GDM1 (cell line): ENCODE measurements around the gene PAK5.
"Not testable (repeated sequence)": the region's sequence is repeated elsewhere in the genome, so short reads cannot be mapped to it uniquely, and the experiment has no call there.

Experiments
- DNase-seq: peaks from one replicate; lab custom pipeline; 2025; lab: John Stamatoyannopoulos, UW

The PAK5 gene

DNA sequence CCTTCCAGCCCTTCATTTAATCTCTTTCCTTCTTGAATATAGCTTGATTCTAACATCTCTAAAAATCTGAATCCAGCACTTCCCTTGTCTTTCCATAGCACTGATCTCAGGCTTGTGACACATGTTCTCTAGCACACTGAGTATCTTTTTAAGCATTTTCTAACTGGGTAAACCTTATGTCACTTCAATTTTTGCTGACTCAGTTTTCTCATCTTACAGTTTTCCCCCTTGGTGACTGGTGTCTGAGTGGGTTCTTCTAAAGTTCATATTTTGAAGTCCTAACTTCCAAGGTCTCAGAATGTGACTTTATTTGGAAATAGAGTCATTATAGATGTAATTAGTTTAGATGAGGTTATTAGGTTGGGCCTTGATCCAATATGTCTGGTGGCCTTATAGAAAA, 153.9 kb downstream of the PAK5 start:
- DNase-seq: no peak

GRCh38 chr20:9677100-9677623, 161.7 kb downstream of the PAK5 start:
- no peak for DNase-seq

- no peak for DNase-seq
Measured at GRCh38 chr20:9672981-9673380, 165.9 kb downstream of the PAK5 start.

- DNase-seq: no peak
Measured at GRCh38 chr20:9672027-9672426, 166.8 kb downstream of the PAK5 start.

DNA sequence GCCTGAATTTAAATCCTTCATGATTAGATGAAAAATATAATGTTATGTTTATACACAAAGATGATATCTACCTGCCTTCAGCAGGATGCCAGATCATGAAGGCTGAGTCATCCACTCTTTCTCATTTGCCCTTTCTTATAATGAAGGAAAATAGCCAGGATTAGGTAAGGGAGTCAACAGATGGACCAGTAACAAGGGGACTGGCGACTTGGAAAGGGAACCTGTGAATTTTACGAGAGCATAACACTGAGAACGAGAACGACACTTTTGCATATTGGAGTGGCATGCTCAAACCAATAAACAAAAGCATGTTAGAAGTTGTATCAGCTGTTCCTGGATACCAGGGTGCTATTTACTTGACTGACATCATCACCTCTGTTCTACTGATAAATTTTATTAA, 170.5 kb downstream of the PAK5 start:
- no peak for DNase-seq

GRCh38 chr20:9663423-9663822, 175.5 kb downstream of the PAK5 start:
- no peak for DNase-seq

GRCh38 chr20:9660236-9660868, 178.5 kb downstream of the PAK5 start:
- DNase-seq: no peak

DNA sequence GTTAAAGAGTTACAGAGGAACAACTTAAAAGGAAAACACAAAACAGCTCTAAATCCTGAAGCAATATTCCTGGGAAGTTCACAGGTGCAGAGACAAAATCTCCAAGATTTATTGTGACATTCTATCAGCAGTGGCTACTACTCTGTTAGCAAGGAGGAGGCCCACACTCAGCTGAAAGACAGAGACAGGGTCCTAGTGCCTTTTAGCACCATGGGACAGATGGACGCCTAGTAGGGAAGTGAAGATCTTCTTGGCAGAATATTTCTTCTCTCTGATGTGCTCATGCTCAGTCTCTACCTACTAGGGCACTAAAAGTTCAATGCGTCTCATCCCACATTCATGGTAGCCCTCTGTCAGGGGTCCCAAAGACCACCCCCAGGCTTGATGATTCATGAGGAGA, 191.1 kb downstream of the PAK5 start:
- DNase-seq: no peak

- DNase-seq: no peak
Measured at GRCh38 chr20:9646375-9646774, 192.5 kb downstream of the PAK5 start.

DNA sequence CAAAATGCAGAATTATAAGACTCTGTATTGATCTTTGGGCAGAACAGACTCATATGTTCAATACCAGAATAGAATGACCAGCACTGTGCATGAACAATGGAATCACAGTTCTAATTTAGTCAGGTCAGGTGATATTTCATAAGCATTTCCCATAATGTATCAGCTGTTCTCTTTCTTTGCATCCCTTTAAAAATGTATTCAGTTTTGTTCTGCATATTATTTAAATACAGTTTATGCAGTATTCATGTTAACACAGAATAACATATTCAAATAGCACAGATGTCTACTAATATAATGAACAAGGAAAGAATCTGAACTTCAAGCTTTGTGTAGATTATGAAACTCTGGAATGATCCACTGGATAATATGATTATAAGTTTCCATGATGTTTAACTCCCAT, 196.0 kb downstream of the PAK5 start:
- no peak for DNase-seq

- DNase-seq: not testable (repeated sequence)
Measured at GRCh38 chr20:9641499-9642000, 197.3 kb downstream of the PAK5 start.

GRCh38 chr20:9637889-9638288, 201.0 kb downstream of the PAK5 start:
- no peak for DNase-seq

- DNase-seq: no peak
Measured at GRCh38 chr20:9635750-9636149, 203.1 kb downstream of the PAK5 start.

DNA sequence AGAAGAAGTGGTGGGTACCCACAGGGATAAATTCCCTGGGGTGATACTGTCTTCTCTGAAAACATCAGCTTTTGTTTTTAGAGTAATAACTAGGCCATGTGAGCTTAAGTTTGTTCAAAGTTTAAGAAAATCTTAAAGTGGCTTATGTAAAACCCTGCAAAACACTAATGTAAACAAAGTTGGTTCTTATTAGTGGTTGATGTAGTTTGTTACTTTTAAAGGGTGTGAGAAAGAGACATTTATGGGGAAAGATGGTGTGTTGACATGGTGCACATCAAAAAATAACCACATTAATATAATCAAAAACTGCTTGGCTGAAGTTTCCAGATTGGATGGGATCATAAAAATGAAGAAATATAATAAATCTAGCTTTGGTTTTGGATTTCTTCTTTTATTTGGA, 204.5 kb downstream of the PAK5 start:
- DNase-seq: no peak

DNA sequence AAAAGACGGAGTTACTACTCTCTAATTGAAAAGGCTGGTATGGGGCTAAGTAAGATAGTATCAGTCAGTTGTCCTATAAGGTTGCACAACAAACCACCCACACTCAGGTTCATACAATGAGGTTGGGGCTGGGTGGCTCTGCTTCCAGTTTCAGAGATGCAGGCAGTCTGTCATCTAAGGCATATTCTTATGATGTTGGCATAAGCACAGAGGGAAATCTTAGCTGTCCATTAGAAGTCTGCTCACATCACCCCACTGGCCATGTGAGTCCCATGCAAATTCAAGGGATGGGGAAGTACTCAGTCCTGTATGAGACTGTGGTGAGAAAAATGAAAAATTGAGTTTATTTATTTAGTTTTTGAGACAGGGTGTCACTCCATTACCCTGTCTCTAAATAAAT, 205.9 kb downstream of the PAK5 start:
- DNase-seq: no peak

GRCh38 chr20:9632265-9632664, 206.6 kb downstream of the PAK5 start:
- DNase-seq: no peak

- no peak for DNase-seq
Measured at GRCh38 chr20:9630554-9630953, 208.3 kb downstream of the PAK5 start.

DNA sequence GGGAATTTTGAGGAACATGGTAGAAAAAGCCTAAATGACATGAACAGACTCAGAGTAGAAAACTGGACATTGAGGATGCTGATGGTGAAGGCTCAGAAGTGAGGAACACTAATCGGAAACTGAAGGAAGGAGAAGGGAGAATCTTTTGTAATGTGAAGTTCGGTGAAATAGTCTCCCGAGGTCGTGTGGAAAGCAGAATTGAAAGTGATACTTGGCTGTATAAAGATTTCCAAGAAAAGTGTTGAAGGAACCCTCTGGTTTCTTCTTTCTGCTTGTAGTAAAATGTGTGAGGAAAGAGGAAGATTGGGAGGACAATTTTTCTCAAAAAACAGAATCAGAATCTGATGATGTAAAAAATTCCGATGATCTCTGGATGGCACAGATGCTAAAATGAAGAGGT, 209.0 kb downstream of the PAK5 start:
- DNase-seq: no peak

- no peak for DNase-seq
Measured at GRCh38 chr20:9628589-9628988, 210.3 kb downstream of the PAK5 start.

DNA sequence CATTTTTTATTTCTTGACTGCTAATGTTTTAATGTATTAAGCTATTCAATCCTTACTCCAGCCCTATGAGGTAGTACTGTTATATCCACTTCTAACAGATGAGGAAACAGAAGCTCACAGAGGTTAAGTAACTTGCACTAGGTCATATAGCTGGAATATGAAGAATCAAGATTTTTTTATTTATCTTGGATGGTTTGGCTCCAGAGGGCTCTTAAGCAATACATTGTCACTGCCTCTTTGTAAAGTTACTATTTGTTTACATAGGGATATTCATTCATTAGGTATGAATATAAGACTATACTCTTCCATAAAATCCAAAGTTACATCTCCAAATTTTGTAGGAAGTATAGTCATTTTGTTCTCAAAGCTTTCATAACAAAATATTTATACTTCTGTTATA, 210.7 kb downstream of the PAK5 start:
- DNase-seq: no peak

GRCh38 chr20:9627219-9627618, 211.7 kb downstream of the PAK5 start:
- no peak for DNase-seq

DNA sequence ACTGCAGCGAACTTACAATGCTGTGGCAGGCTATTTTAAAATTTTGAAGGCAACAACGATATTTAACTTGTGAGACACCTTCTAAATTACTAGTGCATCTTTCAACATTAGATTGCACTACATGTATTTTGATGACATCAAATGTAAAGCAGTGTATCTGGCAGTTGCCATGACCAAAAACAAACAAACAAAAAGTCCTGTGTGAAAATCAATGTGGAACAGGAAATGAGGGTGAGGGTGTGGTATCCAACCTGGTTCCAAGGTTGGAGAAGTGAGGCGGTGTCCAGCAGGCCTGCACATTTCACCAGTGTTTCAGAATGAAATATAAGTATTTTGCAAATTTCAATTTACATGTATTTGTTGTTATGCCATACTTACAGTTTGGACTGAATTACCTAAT, 212.5 kb downstream of the PAK5 start:
- no peak for DNase-seq

GRCh38 chr20:9617940-9618339, 220.9 kb downstream of the PAK5 start:
- DNase-seq: no peak

- DNase-seq: peak; percentile 27
Measured at GRCh38 chr20:9616833-9617461, 221.9 kb downstream of the PAK5 start.
